GM12874 (cell line): ENCODE data around the gene MPPED1.
A peak's percentile ranks its signal among the peaks of the same experiment; 100 is the strongest.

ENCODE experiments used
- TF ChIP-seq, protein P1 (sequence below): IDR thresholded peaks from 2 replicates; pipeline ENCODE4 v1.5.1; 2011; ENCODE audit warnings: low read depth, mild to moderate bottlenecking, control low read depth, low read length, moderate library complexity; ENCODE audit not compliant: insufficient read depth

The MPPED1 gene

GRCh38 chr22:43477966-43478365 lies 66.2 kb downstream of the MPPED1 start:
- TF ChIP-seq, protein P1, sequence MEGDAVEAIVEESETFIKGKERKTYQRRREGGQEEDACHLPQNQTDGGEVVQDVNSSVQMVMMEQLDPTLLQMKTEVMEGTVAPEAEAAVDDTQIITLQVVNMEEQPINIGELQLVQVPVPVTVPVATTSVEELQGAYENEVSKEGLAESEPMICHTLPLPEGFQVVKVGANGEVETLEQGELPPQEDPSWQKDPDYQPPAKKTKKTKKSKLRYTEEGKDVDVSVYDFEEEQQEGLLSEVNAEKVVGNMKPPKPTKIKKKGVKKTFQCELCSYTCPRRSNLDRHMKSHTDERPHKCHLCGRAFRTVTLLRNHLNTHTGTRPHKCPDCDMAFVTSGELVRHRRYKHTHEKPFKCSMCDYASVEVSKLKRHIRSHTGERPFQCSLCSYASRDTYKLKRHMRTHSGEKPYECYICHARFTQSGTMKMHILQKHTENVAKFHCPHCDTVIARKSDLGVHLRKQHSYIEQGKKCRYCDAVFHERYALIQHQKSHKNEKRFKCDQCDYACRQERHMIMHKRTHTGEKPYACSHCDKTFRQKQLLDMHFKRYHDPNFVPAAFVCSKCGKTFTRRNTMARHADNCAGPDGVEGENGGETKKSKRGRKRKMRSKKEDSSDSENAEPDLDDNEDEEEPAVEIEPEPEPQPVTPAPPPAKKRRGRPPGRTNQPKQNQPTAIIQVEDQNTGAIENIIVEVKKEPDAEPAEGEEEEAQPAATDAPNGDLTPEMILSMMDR, result no peak

DNA sequence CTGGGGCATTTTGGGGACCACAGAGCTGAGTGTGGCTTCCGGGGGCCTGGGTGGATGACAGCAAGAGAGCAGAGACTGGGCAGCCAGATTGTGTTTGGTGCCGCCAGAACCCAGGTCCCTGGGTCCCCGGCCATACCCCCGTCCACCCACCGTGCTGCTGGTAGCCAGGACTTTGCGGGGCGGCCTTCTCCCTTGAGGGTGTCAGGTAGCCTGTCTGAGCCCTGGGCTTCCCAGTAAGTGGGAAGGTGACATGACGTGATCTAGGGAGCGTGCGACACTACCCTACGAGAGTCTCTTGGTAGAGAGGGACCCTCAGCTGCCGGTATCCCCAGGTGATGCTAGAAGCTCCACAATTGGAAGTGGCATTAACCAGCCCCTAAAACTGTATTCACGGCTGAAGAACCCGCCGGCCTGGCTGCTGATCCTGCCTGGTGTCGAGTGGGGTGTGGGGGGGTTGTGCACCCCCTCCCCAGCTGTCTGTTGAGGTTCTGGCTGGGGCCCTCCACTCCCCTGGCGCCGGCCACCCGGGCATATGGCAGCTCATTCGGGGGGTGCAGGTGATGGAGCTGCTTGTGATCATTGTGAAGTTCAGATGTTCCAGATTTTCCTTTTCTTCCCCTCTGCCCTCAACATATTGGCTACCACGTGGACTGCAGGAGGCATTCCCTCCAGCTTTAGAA lies 66.9 kb downstream of the MPPED1 start:
- TF ChIP-seq, protein P1, result no peak

- TF ChIP-seq, protein P1, result no peak
Observed at GRCh38 chr22:43479301-43479950, 67.6 kb downstream of the MPPED1 start.

DNA sequence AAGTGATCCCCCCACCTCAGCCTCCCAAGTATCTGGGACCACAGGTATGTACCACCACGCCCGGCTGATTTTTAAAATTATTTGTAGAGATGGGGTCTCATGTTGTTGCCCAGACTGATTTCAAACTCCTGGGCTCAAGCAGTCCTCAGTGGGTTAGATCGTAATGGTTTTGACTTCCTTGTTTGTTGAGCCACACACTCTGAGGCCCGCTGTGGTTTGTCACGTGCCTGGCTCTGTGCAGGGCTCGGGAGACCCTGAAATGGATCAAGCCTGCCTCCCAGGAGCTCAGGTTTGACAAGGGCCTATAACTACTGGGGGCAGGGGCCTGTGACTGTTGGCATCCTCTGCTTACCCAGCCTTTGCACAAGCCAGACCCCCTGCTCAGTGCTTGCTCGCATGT lies 68.1 kb downstream of the MPPED1 start:
- TF ChIP-seq, protein P1, result no peak

- TF ChIP-seq, protein P1, result peak; percentile 23; the same call in 1 of the 2 replicates
Observed at GRCh38 chr22:43481568-43482317, 69.9 kb downstream of the MPPED1 start.

DNA sequence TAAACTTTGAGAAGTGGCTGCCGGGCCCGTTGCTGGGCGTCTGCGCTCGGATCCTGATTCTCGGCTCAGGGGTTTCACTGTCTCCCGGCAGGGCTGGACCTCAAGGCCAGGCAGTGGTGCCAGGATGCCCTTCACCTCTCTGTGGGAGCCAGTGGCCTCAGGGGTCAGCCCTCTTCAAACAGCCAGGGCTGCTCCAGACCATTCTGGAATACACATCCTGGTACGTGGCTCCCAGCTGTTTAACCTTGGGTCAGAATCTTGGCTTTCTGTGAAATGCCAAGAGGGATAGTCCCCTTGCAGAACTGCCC lies 70.5 kb downstream of the MPPED1 start:
- TF ChIP-seq, protein P1, result no peak

DNA sequence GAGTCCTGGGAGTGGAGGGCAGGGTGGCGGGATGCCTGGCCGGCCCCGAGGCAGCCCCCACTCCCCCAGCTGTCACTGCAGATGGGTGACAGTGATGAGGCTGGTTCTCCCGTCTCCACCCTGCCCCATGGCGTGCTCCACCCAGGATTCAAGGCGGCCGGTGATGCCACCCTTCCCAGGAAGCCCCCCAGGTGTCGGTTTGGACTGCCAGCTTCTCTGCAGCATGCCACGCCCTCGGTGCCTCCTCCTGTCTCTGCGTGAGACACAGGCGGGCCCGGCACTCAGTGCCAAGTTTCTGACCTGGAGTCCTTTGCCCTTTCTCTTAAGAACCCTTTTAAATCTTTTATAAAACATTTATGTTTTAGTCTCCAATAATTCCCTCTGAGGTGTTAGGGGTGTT lies 71.5 kb downstream of the MPPED1 start:
- TF ChIP-seq, protein P1, result no peak
